ENCODE measurements around the gene CPEB1.

DNA sequence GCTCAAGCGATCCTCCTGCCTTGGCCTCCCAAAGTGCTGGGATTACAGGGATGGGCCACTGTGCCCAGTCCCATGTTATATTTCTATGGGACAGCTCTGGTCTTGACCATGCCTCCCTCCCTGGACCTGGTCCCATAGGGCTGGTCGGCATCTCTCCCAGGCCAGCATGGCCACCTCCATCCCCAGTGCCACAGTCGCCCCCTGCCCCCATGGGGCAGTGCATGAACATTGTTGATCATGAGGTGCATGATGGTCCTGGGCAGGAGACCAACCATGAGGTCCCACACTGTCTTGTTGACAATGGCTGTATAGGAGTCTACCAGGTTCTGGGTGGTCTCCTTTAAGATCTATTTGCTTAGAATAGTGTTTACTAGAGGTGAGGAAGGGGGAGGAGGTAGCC is 113.4 kb downstream of the CPEB1 start:
- TF ChIP-seq POLR2A (IDR thresholded peaks at IDR 0.05; ENCODE audit: low read length) (no peak), GATA1 (IDR thresholded peaks at IDR 0.05; ENCODE audit: low read depth, low read length) (no peak)

Data from erythroblast (primary cell).